ENCODE measurements around the gene RPL22. TPM values are rescaled to one million over a fixed set of nuclear protein-coding genes. Genes with fewer than 3 reads are reported as not detected.
A peak's percentile ranks its signal among the peaks of the same experiment; 100 is the strongest.

RPL22 gene
- total RNA-seq, 4 donors from 2014 or later = 75.5 to 237 (median 192) TPM

- Histone ChIP-seq H3K4me3 (peak overlapping the region in 2 of 4 donors; percentile 42 to 61), H3K27me3 (peaks cover 3 to 78% (median 14%) of the 10 kb centered on the region in 4 donors), H3K36me3 (no peaks in the 10 kb centered on the region), H3K27ac (no peak overlapping the region), H3K9me3 (no peaks in the 10 kb centered on the region), H3K4me1 (peaks cover 14 to 37% (median 31%) of the 10 kb centered on the region in 3 donors)
- no peak for TF ChIP-seq CTCF (IDR thresholded peaks at IDR 0.05)
- no peak for TF ChIP-seq POLR2A (IDR thresholded peaks at IDR 0.05)
- WGBS, 2 donors = 7 to 16% methylated on average over 3 to 21 of the region's 51 CpGs
- DNase-seq = no peak
- intact Hi-C loops (cut with DNase I) = no loop called here
These were observed 20.4 kb downstream of the RPL22 start for GRCh38 chr1:6178751-6179563.

GRCh38 chr1:6177681-6178380 lies 21.6 kb downstream of the RPL22 start:
- Histone ChIP-seq H3K36me3 (no peaks in the 10 kb centered on the region), H3K27ac (no peak overlapping the region), H3K9me3 (no peaks in the 10 kb centered on the region), H3K27me3 (peaks cover 3 to 88% (median 14%) of the 10 kb centered on the region in 4 donors), H3K4me1 (peaks cover 14 to 37% (median 31%) of the 10 kb centered on the region in 3 donors), H3K4me3 (no peak overlapping the region)
- TF ChIP-seq CTCF (IDR thresholded peaks at IDR 0.05) (no peak), POLR2A (IDR thresholded peaks at IDR 0.05) (no peak)
- intact Hi-C loops (cut with DNase I) = no loop called here
- DNase-seq = no peak
- 63 to 67% methylated on average over 10 to 16 of the region's 18 CpGs for WGBS, 2 donors

- H3K27me3 ChIP-seq = peaks cover 3 to 93% (median 14%) of the 10 kb centered on the region in 4 donors
- H3K27ac ChIP-seq = no peak overlapping the region
- H3K4me1 ChIP-seq = peaks cover 14 to 34% (median 31%) of the 10 kb centered on the region in 3 donors
- intact Hi-C loops (cut with DNase I) = no loop called here
- H3K36me3 ChIP-seq = no peaks in the 10 kb centered on the region
- TF ChIP-seq CTCF (IDR thresholded peaks at IDR 0.05) = no peak
- no peak for TF ChIP-seq POLR2A (IDR thresholded peaks at IDR 0.05)
- 73 to 92% methylated on average over 2 to 4 of the region's 5 CpGs for WGBS, 2 donors
- H3K9me3 ChIP-seq = no peaks in the 10 kb centered on the region
- no peak for DNase-seq
- H3K4me3 ChIP-seq = no peak overlapping the region
These were observed 22.6 kb downstream of the RPL22 start for GRCh38 chr1:6176779-6177178.

- Histone ChIP-seq H3K27ac (no peak overlapping the region), H3K4me3 (no peak overlapping the region), H3K27me3 (peaks cover 3 to 93% (median 14%) of the 10 kb centered on the region in 4 donors), H3K9me3 (no peaks in the 10 kb centered on the region), H3K4me1 (peaks cover 7 to 26% (median 21%) of the 10 kb centered on the region in 3 donors), H3K36me3 (no peaks in the 10 kb centered on the region)
- no peak for DNase-seq
- intact Hi-C loops (cut with DNase I) = no loop called here
- 90 to 94% methylated on average over 6 of the region's 6 CpGs for WGBS, 2 donors
- TF ChIP-seq POLR2A (IDR thresholded peaks at IDR 0.05) (no peak), CTCF (IDR thresholded peaks at IDR 0.05) (no peak)
These were observed 24.0 kb downstream of the RPL22 start for GRCh38 chr1:6175411-6175828.

Measured in esophagus squamous epithelium (tissue), 5 donors.